ENCODE results near the gene SLC25A51.
A peak's percentile ranks its signal among the peaks of the same experiment; 100 is the strongest.

Gene SLC25A51

DNA sequence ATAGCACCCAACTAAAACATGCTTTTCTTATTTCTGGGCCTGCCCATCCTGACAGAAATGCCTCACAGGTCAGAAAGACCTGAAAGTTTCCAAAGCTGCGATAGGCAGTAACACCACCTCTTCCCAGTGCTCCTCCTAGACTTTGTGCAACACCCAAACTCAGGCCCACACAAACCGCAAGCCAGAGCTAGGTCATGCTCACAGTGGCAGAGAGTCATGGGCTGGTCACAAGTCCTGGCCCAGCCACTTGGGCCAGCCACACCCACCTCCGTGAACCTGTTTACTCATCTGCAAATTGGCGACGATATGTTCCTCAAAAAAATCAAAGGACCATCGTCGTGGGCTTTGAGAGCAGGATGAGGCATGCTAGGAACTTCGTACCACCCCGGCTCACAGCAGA is 44.0 kb upstream of the SLC25A51 start:
- Histone ChIP-seq H3K27ac (no peak overlapping the region), H4K20me1 (peaks cover 0 to 28% (median 0%) of the 10 kb centered on the region in 11 experiments; a peak in 9 of 22 replicates), H3K4me1 (peaks cover 24 to 95% (median 65%) of the 10 kb centered on the region in 10 experiments), H3K4me3 (peak overlapping the region in 1 of 10 experiments; percentile 1; a peak in 1 of 20 replicates), H3K9ac (peak overlapping the region in 3 of 11 experiments; percentile 13 to 26 (median 20); a peak in 2 of 22 replicates), H3K9me3 (replicated peaks in 1 of 11) (no peaks in the 10 kb centered on the region), H3K27me3 (peaks cover 0 to 4% (median 0%) of the 10 kb centered on the region in 11 experiments; a peak in 2 of 22 replicates), H3K36me3 (peaks cover 0 to 28% (median 0%) of the 10 kb centered on the region in 11 experiments; a peak in 2 of 22 replicates), H3K4me2 (peak overlapping the region; percentile 44 to 92 (median 80))
- no peak for TF ChIP-seq Cebpa-rat (IDR thresholded peaks at IDR 0.05)

DNA sequence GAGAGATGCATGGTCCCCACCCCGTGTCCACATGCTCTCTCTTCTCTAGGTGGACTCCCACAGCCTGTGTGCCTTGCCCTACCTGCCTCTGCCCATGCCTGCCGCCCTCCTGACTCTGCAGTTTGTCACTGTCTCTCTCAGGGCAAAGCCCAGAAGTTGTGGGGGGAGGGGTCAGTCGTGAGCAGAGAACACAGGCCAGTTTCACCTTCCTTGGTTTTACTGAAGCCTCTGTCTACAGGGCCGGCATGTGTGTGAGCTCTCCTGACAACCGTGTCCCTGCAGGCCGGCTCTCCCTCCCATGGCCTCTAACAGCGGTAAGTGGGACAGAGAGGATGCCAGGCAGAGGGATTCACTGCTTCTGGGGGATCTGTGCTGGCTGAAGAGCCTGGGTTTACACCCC is 43.5 kb upstream of the SLC25A51 start:
- peak overlapping the region; percentile 44 to 92 (median 80); a peak in 21 of 22 replicates for H3K4me2 ChIP-seq
- no peaks in the 10 kb centered on the region for H3K9me3 ChIP-seq (replicated peaks in 1 of 11)
- H3K27me3 ChIP-seq, result peaks cover 0 to 4% (median 0%) of the 10 kb centered on the region in 11 experiments; a peak in 2 of 22 replicates
- H3K27ac ChIP-seq, result no peak overlapping the region
- peaks cover 24 to 89% (median 65%) of the 10 kb centered on the region in 10 experiments for H3K4me1 ChIP-seq
- no peak overlapping the region for H3K4me3 ChIP-seq
- H3K9ac ChIP-seq, result peak overlapping the region in 3 of 11 experiments; percentile 13 to 27 (median 20); a peak in 2 of 22 replicates
- H3K36me3 ChIP-seq, result peaks cover 0 to 28% (median 0%) of the 10 kb centered on the region in 11 experiments; a peak in 2 of 22 replicates
- no peak for TF ChIP-seq Cebpa-rat (IDR thresholded peaks at IDR 0.05)
- peaks cover 0 to 28% (median 0%) of the 10 kb centered on the region in 11 experiments; a peak in 9 of 22 replicates for H4K20me1 ChIP-seq

- Histone ChIP-seq H3K9me3 (replicated peaks in 1 of 11) (no peaks in the 10 kb centered on the region), H3K4me1 (peaks cover 24 to 87% (median 65%) of the 10 kb centered on the region in 10 experiments), H4K20me1 (peaks cover 0 to 28% (median 0%) of the 10 kb centered on the region in 11 experiments; a peak in 9 of 22 replicates), H3K27me3 (peaks cover 0 to 4% (median 0%) of the 10 kb centered on the region in 11 experiments; a peak in 2 of 22 replicates), H3K4me3 (peak overlapping the region in 1 of 10 experiments; percentile 14; a peak in 2 of 20 replicates), H3K27ac (no peak overlapping the region), H3K9ac (peak overlapping the region in 2 of 11 experiments; percentile 27 to 29; a peak in 1 of 22 replicates), H3K36me3 (peaks cover 0 to 24% (median 0%) of the 10 kb centered on the region in 11 experiments; a peak in 2 of 22 replicates), H3K4me2 (peak overlapping the region in 10 of 11 experiments; percentile 59 to 92 (median 81); a peak in 18 of 22 replicates)
- TF ChIP-seq Cebpa-rat (IDR thresholded peaks at IDR 0.05), result no peak
These were observed 43.0 kb upstream of the SLC25A51 start for GRCh38 chr9:37946971-37947370.

GRCh38 chr9:37946041-37946440 is 42.1 kb upstream of the SLC25A51 start:
- Histone ChIP-seq H3K4me2 (peak overlapping the region; percentile 23 to 92 (median 80); a peak in 21 of 22 replicates), H3K4me1 (peaks cover 24 to 77% (median 56%) of the 10 kb centered on the region in 10 experiments), H3K27me3 (peaks cover 0 to 4% (median 0%) of the 10 kb centered on the region in 11 experiments; a peak in 2 of 22 replicates), H3K27ac (peak overlapping the region in 2 of 11 experiments; percentile 21 to 40; a peak in 1 of 22 replicates), H4K20me1 (peaks cover 0 to 28% (median 0%) of the 10 kb centered on the region in 11 experiments; a peak in 9 of 22 replicates), H3K36me3 (peaks cover 0 to 24% (median 0%) of the 10 kb centered on the region in 11 experiments; a peak in 2 of 22 replicates), H3K9me3 (replicated peaks in 1 of 11) (no peaks in the 10 kb centered on the region), H3K4me3 (no peak overlapping the region), H3K9ac (peak overlapping the region in 2 of 11 experiments; percentile 27 to 29; a peak in 1 of 22 replicates)
- TF ChIP-seq Cebpa-rat (IDR thresholded peaks at IDR 0.05), result no peak

DNA sequence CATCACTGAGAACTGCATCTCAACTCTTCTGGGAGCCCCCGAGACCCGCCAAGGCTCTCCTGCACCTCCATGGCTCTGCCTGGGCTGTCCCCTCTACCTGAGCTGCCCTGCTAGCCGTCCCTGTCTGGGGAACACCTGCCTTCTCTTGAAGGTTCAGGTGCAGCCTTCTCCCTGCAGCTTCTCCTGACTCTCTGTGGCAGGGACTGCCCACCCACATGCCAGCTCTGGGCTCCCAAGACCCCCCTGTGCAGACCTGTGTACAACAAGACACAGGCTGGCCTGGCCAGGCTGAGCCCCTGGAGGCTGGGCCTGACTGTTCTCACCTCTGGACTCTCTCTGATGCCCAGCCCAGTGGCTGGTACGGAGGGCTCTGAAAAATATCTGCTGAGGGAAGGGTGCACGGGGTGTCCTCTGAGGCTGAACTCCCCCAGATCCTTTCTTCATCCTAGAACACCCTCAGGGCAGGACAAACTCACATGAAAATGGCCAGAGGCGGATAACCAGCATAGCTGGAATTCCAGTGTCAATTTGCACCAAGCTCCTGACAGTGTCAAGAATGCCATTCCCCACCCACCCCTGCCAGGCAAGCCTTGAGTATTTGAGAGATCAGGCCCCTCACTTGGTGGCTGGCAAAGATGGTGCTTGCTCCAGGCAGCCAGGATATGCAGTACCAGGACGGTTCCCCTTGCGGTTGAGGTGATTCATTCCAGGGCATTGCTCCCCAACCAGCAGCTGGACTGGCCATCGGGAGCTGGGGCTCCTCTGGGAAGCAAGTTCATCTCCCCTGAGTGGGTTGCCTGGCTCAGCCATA is 40.9 kb upstream of the SLC25A51 start:
- Histone ChIP-seq H3K27ac (no peak overlapping the region), H3K27me3 (peaks cover 0 to 4% (median 0%) of the 10 kb centered on the region in 11 experiments; a peak in 2 of 22 replicates), H3K36me3 (peaks cover 0 to 18% (median 0%) of the 10 kb centered on the region in 11 experiments; a peak in 1 of 22 replicates), H3K4me2 (peak overlapping the region in 8 of 11 experiments; percentile 59 to 92 (median 82); a peak in 9 of 22 replicates), H3K4me3 (no peak overlapping the region), H3K4me1 (peaks cover 24 to 66% (median 47%) of the 10 kb centered on the region in 10 experiments), H3K9ac (no peak overlapping the region), H3K9me3 (replicated peaks in 1 of 11) (no peaks in the 10 kb centered on the region), H4K20me1 (peaks cover 0 to 28% (median 0%) of the 10 kb centered on the region in 11 experiments; a peak in 9 of 22 replicates)
- no peak for TF ChIP-seq Cebpa-rat (IDR thresholded peaks at IDR 0.05)

DNA sequence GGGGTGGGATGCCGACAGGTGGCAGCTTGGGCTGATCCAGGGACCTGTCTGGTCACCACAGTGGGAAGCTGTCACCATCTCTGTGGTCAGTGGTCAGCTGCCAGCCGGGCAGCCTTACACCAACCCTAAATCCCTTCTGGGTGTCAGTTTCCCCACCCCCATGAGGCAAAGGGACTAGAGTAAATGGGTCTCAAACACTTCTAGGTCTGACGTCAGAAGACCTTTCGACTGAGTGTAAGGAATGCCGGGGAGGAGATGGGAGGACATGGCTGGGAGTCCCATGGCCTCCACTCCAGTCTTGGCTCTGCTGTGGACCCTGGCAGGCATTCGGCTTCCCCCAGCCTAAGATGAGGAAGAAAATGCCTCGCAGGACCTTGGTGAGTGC is 40.3 kb upstream of the SLC25A51 start:
- TF ChIP-seq Cebpa-rat (IDR thresholded peaks at IDR 0.05), result no peak
- H3K4me3 ChIP-seq, result no peak overlapping the region
- H4K20me1 ChIP-seq, result peaks cover 0 to 24% (median 0%) of the 10 kb centered on the region in 11 experiments; a peak in 9 of 22 replicates
- H3K4me2 ChIP-seq, result 0 out of 22 replicates have a peak overlapping the region, but pooled peaks of 1 of the 11 experiments have one; percentile 92
- no peak overlapping the region for H3K27ac ChIP-seq
- H3K9ac ChIP-seq, result no peak overlapping the region
- no peaks in the 10 kb centered on the region for H3K9me3 ChIP-seq (replicated peaks in 1 of 11)
- peaks cover 0 to 18% (median 0%) of the 10 kb centered on the region in 11 experiments; a peak in 1 of 22 replicates for H3K36me3 ChIP-seq
- H3K27me3 ChIP-seq, result peaks cover 0 to 4% (median 0%) of the 10 kb centered on the region in 11 experiments; a peak in 2 of 22 replicates
- H3K4me1 ChIP-seq, result peaks cover 24 to 59% (median 41%) of the 10 kb centered on the region in 10 experiments

DNA sequence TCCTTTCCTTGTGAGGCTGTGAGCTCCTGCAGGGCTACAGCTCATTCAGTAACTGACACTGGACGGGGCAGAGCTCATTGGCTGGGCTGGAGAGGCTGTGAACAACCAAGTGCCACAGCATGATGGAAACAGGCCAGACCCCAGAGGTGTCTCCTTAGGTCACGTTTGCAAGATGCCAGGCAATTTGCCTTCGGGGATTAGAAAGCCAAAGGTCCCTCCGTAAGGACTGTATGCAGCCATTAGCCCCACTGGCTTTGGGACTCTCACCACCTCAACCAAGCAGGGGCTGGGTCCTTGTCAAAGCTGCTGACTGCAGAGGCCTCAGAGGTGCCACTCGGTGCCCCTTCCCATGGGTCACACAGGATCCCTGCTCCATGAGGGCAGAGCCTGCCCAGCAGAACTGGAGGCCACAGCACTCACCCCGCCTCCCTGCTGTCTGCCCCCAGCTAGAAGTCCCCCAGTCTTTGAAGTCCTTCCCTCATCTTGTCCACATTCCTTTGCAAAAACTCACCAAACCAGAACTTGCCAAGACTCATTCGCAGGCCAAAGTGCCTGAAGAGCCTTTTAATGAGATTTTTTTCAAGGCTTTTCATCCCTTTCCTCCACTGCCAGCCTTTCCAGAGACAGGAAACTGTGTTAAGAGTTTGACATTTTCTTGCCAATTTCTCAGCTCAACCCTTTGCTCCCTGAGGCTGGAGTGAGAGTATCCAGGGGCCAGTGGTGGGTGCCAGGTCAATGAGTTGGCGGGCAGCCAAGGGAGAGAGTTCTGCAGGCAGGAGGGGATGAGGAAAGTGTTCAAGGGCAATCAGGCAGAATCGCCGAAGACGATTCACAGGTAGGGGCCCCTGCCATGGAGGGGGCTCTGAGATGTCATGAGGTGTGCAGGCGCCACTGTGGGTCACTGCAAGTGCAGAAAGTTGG is 39.7 kb upstream of the SLC25A51 start:
- Histone ChIP-seq H3K4me1 (peaks cover 22 to 53% (median 35%) of the 10 kb centered on the region in 10 experiments), H3K27ac (no peak overlapping the region), H3K36me3 (peaks cover 0 to 18% (median 0%) of the 10 kb centered on the region in 11 experiments; a peak in 1 of 22 replicates), H3K27me3 (peaks cover 0 to 2% (median 0%) of the 10 kb centered on the region in 11 experiments; a peak in 2 of 22 replicates), H4K20me1 (peaks cover 0 to 21% (median 0%) of the 10 kb centered on the region in 11 experiments; a peak in 9 of 22 replicates), H3K9me3 (replicated peaks in 1 of 11) (no peaks in the 10 kb centered on the region), H3K4me2 (no peak overlapping the region), H3K4me3 (no peak overlapping the region), H3K9ac (no peak overlapping the region)
- TF ChIP-seq Cebpa-rat (IDR thresholded peaks at IDR 0.05), result no peak
